Stomach (tissue), 9 donors: Measurements from ENCODE around the gene KIF1A. TPM values are rescaled to one million over a fixed set of nuclear protein-coding genes. Genes with fewer than 3 reads are reported as not detected.

Experiments
- DNase-seq, 2 donors: peaks; one replicate each; pipeline versions ENCODE4 v3.0.0 to v3.0.0-alpha.2; 2013 to 2019
- H3K27ac ChIP-seq, 5 donors: fragments of 200-600 bp in 4 of 5; sonication (generic) in 4 of 5; one replicate each; pipeline ENCODE4 v1.5.1; 2013 to 2019; ENCODE audit warnings: mild to moderate bottlenecking in 1 of 5, moderate library complexity in 1 of 5
- H3K27me3 ChIP-seq, 3 donors: fragments of 200-600 bp; sonication (generic); one replicate each; pipeline ENCODE4 v1.5.1; 2017 to 2019; ENCODE audit warnings: mixed run types in 1 of 3
- H3K36me3 ChIP-seq, 4 donors: fragments of 200-600 bp; sonication (generic); 1 replicate in 3 of 4; 2 replicates in 1 of 4; pipeline ENCODE4 v1.5.1; 2016 to 2019
- H3K4me1 ChIP-seq, 4 donors: fragments of 200-600 bp; sonication (generic); one replicate each; pipeline ENCODE4 v1.5.1; 2016 to 2019
- H3K4me3 ChIP-seq, 4 donors: fragments of 200-600 bp; sonication (generic) in 3 of 4; one replicate each; pipeline ENCODE4 v1.5.1; 2016 to 2019; ENCODE audit warnings: mild to moderate bottlenecking in 1 of 4
- H3K9me3 ChIP-seq, 4 donors: fragments of 200-600 bp; sonication (generic); one replicate each; pipeline ENCODE4 v1.5.1; 2016 to 2019
- CTCF ChIP-seq, 7 experiments: fragments of 450-650 bp in 4 of 7; fragments of 200-600 bp in 3 of 7; sonication (generic) in 3 of 7; IDR thresholded peaks; one replicate each; pipeline ENCODE4 v1.5.1; 2016 to 2019; ENCODE audit warnings: antibody characterized with exemption in 7 of 7, control low read depth in 2 of 7, mild to moderate bottlenecking in 1 of 7
- EP300 ChIP-seq: sonication (generic); formaldehyde crosslinking; IDR thresholded peaks from one replicate; pipeline ENCODE4 v1.6.1; 2017; ENCODE audit warnings: antibody characterized with exemption
- POLR2A ChIP-seq, 4 donors: fragments of 450-650 bp; IDR thresholded peaks; one replicate each; pipeline ENCODE4 v1.6.1; 2016; ENCODE audit warnings: antibody characterized with exemption in 4 of 4, control low read depth in 2 of 4, mild to moderate bottlenecking in 1 of 4, moderate library complexity in 1 of 4
- POLR2AphosphoS5 ChIP-seq, 3 donors: sonication (generic); formaldehyde crosslinking; IDR thresholded peaks; one replicate each; pipeline ENCODE4 v1.6.1; 2016; ENCODE audit warnings: antibody characterized with exemption in 3 of 3
- WGBS, 5 donors: extraction: QIAGEN DNeasy Blood & Tissue Kit in 3 of 5; methylation state at CpG; one replicate each; pipeline versions ENCODE4 v1.1.5 to v1.1.7; 2013 to 2018; 5-methylcytosine and 5-hydroxymethylcytosine counted together
- intact Hi-C: fragments of 100-400 bp; cut with DNase I; formaldehyde crosslinking; loops from one replicate; pipeline ENCODE4 v1.15.1; 2023; ENCODE audit warnings: low total_unique reads
- polyA plus RNA-seq, 3 donors: library from polyadenylated mRNA; stranded (reverse); fragments of 200-250 nt; gene quantifications; one replicate each; pipeline ENCODE4 v1.2.3, GENCODE V29; 2013
- total RNA-seq, 5 donors: library from RNA; depleted of rRNA; stranded (reverse); fragments of >200 nt; gene quantifications; one replicate each; pipeline versions ENCODE4 v1.1.0 to v1.2.3, GENCODE V29; 2014 to 2016
- donor health status: healthy with polysubstance abuse.
- donor health status: Bipolar disorder and iron deficiency.
- donor health status: healthy.

KIF1A gene
- total and polyA plus RNA-seq, 8 donors = 0.15 to 12.5 (median 2.5) TPM

GRCh38 chr2:240717681-240718581 is 102.1 kb downstream of the KIF1A start:
- no peaks in the 10 kb centered on the region for H3K4me1 ChIP-seq
- intact Hi-C loops = no loop called here
- no peaks in the 10 kb centered on the region for H3K27me3 ChIP-seq
- no peak overlapping the region for H3K4me3 ChIP-seq
- DNase-seq = no peak
- no peak overlapping the region for H3K27ac ChIP-seq
- WGBS, 5 donors = 80 to 90% (median 88%) methylated on average over 11 to 31 of the region's 31 CpGs
- H3K36me3 ChIP-seq = no peaks in the 10 kb centered on the region
- H3K9me3 ChIP-seq = no peaks in the 10 kb centered on the region
- no peak for TF ChIP-seq POLR2AphosphoS5 (IDR thresholded peaks at IDR 0.05)
- TF ChIP-seq POLR2A (IDR thresholded peaks at IDR 0.05) = no peak
- no peak for TF ChIP-seq EP300
- no peak for TF ChIP-seq CTCF (IDR thresholded peaks at IDR 0.05)

GRCh38 chr2:240717181-240717641 is 102.8 kb downstream of the KIF1A start:
- no peaks in the 10 kb centered on the region for H3K27me3 ChIP-seq
- WGBS, 5 donors = 77 to 86% (median 81%) methylated on average over 14 to 18 of the region's 18 CpGs
- intact Hi-C loops = no loop called here
- no peaks in the 10 kb centered on the region for H3K36me3 ChIP-seq
- no peaks in the 10 kb centered on the region for H3K4me1 ChIP-seq
- H3K9me3 ChIP-seq = no peaks in the 10 kb centered on the region
- TF ChIP-seq POLR2A (IDR thresholded peaks at IDR 0.05) = no peak
- TF ChIP-seq POLR2AphosphoS5 (IDR thresholded peaks at IDR 0.05) = no peak
- no peak for TF ChIP-seq CTCF (IDR thresholded peaks at IDR 0.05)
- TF ChIP-seq EP300 = no peak
- DNase-seq = no peak
- no peak overlapping the region for H3K4me3 ChIP-seq
- H3K27ac ChIP-seq = no peak overlapping the region

- Histone ChIP-seq H3K4me1 (no peaks in the 10 kb centered on the region), H3K4me3 (no peak overlapping the region), H3K9me3 (no peaks in the 10 kb centered on the region), H3K27me3 (peaks cover 0 to 6% (median 0%) of the 10 kb centered on the region in 3 donors), H3K36me3 (no peaks in the 10 kb centered on the region), H3K27ac (no peak overlapping the region)
- 89 to 91% (median 90%) methylated on average over 20 to 23 of the region's 23 CpGs for WGBS, 5 donors
- DNase-seq = no peak
- TF ChIP-seq POLR2AphosphoS5 (IDR thresholded peaks at IDR 0.05) (no peak), POLR2A (IDR thresholded peaks at IDR 0.05) (no peak), CTCF (IDR thresholded peaks at IDR 0.05) (no peak), EP300 (no peak)
- intact Hi-C loops = no loop called here
Measured at GRCh38 chr2:240716130-240716798, 103.8 kb downstream of the KIF1A start.
